OCI-LY1 (cell line): ENCODE measurements around the gene EIPR1.

ENCODE experiments used
- EZH2 ChIP-seq: fragments of 200-600 bp; sonication (generic), shearing (Covaris generic); IDR thresholded peaks from 2 replicates; pipeline ENCODE4 v1.8.0; 2017; ENCODE audit warnings: borderline replicate concordance, mixed run types, mild to moderate bottlenecking, antibody characterized with exemption, low read length, moderate library complexity, mixed read lengths
- TF ChIP-seq, protein P1 (sequence below): fragments of 200-600 bp; sonication (generic), shearing (Covaris generic); IDR thresholded peaks from 2 replicates; pipeline ENCODE4 v1.5.1; 2017; ENCODE audit warnings: mild to moderate bottlenecking, antibody characterized with exemption, low read length, moderate library complexity, mixed read lengths

- TF ChIP-seq, protein P1, sequence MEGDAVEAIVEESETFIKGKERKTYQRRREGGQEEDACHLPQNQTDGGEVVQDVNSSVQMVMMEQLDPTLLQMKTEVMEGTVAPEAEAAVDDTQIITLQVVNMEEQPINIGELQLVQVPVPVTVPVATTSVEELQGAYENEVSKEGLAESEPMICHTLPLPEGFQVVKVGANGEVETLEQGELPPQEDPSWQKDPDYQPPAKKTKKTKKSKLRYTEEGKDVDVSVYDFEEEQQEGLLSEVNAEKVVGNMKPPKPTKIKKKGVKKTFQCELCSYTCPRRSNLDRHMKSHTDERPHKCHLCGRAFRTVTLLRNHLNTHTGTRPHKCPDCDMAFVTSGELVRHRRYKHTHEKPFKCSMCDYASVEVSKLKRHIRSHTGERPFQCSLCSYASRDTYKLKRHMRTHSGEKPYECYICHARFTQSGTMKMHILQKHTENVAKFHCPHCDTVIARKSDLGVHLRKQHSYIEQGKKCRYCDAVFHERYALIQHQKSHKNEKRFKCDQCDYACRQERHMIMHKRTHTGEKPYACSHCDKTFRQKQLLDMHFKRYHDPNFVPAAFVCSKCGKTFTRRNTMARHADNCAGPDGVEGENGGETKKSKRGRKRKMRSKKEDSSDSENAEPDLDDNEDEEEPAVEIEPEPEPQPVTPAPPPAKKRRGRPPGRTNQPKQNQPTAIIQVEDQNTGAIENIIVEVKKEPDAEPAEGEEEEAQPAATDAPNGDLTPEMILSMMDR, result no peak
- TF ChIP-seq EZH2, result no peak
Measured at GRCh38 chr2:3269425-3270094, 108.1 kb downstream of the EIPR1 start.
